ENCODE data around the gene LTA4H. TPM values are rescaled to one million over a fixed set of nuclear protein-coding genes. Genes with fewer than 3 reads are reported as not detected.
"Not testable (repeated sequence)": the region's sequence is repeated elsewhere in the genome, so short reads cannot be mapped to it uniquely, and the experiment has no call there.

The LTA4H gene
- 17.7 TPM for total RNA-seq

DNA sequence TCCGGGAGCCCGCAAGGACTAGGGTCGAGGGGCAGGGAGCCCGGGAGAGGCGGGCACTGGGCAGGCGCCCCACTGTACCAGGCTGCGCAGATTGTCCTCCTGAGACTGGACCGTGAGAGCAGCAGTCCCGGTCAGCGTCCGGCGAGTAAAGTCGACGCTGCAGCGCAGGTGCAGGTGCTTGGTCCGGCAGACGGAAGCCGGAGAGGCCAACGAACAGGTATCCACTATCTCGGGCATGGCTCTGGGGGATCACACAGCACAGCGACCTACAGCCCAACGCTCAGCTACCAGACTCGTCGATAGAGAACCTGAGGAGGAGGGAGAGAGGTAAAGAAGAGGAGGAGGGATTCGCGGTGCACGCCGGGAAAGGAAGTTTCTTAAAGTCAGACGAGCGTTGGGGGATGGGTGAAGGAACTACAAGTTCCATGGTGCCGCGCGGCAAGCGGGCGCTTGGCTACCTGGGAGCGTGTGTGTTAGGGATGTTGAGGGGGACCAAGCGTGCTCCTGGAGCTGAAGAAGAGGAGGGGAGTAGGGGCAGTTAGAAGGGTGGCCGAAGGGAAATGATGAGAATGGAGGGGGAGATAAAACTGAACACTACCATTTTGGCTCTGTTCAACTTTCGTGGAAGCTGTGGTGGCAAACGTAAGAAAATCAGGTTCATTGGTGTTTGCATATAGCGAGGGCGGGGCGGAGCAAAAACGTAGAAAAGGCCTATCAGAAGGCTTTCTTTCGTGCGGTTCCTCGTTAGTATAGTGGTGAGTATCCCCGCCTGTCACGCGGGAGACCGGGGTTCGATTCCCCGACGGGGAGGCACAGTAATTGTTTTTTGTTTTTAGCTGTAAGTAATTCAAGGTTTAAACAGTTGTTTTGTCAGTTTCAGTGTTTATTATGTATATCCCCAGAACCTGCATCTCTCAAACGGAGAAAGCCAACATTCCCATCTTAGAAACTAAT lies at the start of gene LTA4H:
Gene LTA4H, minus strand, starts transcription at position 305 of the 954 bp plus-strand sequence. Its CDS starts 68 bp downstream, at position 237.
- peak; percentile 96 for DNase-seq (ENCODE audit: low spot score)
- ATAC-seq = peak; percentile 96

DNA sequence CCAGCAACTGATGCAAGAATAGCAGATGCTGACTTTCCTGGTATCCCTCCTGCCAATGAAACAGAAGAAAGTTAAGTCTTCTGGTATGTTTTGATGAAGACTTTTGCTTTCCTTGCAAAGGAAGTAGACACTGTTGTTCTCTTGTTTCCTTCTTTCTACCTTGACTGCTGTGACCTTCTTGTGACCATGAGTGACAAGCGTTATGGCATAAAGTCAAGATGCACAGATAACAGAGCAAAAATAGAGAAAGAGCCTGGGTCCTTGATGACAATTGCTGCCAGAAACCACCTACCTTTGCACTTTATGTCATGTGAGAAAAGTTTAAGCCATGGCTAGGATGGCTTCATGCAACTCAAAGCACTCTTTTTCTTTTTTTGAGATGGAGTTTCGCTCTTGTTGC lies 49.2 kb upstream of the LTA4H start:
- DNase-seq (ENCODE audit: low spot score) (no peak), ATAC-seq (no peak)

DNA sequence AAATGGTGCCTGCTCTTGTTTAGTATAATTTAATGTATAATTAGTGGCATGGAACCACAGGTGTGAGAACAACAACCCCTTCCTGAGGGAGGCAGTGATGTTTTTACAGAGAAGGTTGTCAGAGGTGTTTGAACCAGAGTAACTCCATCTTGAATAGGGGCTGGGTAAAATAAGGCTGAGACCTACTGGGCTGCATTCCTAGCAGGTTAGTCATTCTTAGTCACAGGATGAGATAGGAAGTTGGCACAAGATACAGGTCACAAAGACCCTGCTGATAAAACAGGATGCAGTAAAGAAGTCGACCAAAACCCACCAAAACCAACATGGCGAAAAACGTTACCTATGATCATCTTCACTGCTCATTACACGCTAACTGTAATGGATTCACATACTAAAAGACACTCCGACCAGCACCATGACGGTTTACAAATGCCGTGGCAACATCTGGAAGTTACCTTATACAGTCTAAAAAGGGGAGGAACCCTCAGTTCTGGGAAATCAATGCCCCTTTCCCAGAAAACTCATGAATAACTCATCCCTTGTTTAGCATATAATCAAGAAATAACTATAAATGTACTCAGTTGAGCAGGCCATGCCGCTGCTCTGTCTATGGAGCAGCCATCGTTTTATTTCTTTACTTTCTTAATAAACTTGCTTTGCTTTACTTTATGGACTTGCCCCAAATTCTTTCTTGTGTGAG lies 47.8 kb upstream of the LTA4H start:
- DNase-seq (ENCODE audit: low spot score) = no peak

DNA sequence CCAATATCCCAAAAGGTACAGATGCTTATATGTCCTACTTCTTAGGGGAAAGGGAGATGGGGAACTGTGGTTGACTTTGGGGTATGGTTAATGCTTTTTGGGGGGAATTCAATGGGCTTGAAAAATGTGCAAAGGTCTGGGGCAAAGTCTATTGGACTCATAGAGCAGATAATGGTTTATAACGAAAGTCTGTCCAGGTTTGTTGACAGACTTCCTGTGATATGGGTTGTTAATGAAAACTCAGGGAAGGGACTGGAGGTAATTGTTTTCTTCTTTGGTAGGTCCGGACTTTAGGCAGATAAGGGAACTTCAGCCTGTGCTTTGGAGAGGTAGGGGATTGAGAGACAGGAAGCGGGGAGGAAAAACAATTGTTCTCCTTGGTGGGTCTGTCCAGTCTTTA lies 46.2 kb upstream of the LTA4H start:
- ATAC-seq (no peak), DNase-seq (ENCODE audit: low spot score) (no peak)

More for the DNA sequence above, 47.8 kb upstream of the LTA4H start:
- ATAC-seq = no peak

DNA sequence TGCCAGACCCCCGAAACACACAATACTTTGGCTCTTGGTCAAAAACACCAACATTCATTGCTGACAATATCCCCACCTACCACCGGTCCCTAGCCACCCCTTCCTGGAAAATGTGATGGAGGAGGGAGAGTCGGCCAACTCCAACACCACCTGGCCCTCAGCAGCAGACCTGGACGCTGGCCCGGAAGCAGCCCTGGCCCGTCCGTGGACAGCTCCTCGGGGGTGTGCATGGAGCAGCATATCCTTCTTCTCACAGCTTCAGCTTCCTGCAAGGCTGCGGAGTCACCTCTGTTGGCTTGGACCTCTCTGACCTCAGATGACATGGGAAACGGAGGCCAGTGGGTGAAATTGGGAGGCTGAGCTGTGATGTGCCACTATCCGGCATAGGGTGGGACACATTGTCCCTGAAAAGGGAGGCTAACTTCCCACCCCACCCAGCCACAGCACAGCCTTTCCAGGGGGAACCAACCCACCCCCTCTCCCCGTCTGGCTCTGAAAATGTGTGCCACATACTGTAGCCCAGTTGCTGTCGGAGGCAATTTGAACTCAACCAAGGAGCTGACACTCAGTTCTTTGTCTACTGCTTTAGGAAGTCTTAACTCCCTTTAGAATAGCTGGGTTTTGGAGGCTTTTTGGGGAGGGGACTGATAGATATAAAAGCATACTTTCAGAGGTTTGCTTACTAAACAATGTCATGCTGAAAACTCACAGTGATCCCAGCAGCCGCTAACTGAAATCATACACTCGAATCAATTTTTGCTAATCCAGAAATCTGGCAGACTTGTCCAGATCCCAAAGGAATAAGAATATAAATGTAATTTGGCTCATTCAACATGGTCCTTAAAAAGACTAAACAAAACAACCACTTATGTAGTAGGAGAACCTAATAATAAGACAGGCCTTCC lies 43.1 kb upstream of the LTA4H start:
- no peak for DNase-seq (ENCODE audit: low spot score)
- ATAC-seq = peak; percentile 57

DNA sequence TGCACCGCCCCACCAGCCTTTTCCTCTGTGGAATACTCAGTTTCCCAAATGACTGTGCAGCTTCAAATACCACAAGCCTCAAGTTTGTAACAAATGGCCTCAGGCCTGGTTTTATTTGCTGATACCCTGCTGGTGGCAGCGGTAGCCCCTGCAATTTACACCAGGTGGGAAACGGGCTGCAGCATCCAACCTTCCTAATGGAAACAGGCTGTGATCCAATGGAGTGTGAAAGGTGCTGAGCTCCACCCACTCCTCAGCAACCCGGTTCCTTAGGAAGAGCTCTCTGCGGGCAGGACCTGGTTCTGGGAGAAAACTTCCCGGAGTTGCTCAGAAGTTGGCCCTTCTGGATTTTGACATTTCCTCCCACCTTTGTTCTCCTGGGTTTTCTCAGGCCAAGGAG lies 41.7 kb upstream of the LTA4H start:
- ATAC-seq = no peak

DNA sequence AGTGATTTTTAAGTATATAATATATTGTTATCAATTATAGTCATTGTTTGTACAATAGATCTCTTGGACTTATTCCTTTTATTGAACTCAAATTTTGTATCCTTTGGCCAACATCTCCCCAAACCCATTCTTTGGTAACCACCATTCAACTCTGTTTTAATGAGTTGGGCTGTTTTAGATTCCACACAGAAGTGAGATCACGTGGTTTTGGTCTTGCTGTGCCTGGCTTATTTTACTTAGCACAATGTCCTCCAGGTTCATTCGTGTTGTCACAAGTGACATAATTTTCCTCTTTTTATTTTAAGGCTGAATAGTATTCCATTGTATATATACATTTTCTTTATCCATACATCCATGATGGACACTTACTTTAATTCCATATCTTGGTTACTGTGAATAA lies 40.2 kb upstream of the LTA4H start:
- DNase-seq (ENCODE audit: low spot score) (no peak), ATAC-seq (no peak)

More for the DNA sequence above, 41.7 kb upstream of the LTA4H start:
- no peak for DNase-seq (ENCODE audit: low spot score)

DNA sequence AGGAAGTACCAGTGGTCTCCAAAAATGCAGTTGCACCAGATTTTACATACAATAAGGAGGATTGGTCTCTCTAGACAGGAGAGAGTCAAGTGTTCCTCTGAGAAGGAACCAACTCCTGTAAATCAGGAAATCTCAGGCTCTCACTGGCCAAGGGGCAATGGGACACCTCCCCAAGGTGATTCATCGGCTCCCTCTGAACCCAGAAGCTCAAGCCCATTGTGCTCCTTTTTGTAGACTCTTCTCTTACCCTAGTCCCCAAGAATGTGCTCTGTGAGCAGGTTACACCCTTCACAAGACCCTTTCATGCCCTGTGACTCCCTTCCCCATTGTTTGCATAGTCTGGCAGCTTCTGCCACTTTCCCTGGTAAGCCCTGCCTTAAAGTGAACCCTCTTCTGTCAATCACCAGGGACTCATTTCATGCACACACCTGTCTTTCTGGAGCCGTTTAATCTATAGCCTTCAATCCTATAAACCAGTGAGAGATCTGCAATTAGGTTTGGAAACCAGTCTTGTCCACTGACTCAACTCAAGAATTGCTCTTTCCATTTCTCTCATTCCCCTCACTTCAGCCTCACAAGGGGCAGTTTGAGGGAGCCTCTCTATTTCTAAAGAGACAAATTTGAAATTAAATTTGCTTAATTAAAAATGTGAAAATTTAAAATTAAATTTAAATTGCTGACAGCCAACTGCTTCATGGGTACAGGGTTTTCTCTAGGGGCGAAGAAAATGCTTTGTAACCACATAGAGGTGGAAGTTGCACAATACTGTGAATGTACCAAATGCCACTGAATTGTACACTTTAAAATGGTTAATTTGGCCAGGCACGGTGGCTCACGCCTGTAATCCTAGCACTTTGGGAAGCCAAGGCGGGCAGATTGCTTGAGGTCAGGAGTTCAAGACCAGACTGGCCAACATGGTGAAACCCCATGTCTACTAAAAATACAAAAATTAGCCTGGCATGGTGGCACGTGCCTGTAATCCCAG lies 38.3 kb upstream of the LTA4H start:
- no peak for DNase-seq (ENCODE audit: low spot score)

DNA sequence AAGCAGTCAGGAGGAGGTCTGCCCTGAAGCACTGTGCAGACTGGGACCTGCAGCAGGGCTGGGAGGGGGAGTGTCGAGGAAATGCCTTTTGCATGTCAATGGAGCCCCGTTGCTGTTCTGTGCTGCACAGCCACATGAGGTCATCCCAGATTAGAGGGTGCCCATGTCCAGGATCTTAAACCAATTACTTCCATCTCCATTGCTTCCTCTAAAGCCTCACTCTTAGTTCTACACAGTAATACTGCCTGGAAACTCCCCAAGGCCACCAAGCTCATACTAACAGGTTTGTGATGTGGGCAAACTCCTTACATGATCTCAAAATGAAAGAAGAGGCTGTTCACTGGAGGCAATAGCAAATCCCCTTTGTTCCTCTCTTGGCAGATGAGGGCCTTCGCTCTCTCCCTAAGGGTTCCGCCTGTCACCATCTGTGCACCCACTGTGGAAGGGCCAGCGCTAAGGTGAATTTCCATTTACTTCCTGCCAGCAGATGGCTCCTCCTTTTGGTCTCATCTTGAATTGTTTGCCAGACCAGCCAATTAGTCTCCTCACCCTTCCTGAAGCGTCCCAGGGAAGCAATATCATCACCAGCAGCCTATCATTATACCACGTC lies 35.4 kb upstream of the LTA4H start:
- ATAC-seq (peak; percentile 56), DNase-seq (ENCODE audit: low spot score) (no peak)

More for the DNA sequence above, 38.3 kb upstream of the LTA4H start:
- no peak for ATAC-seq

DNA sequence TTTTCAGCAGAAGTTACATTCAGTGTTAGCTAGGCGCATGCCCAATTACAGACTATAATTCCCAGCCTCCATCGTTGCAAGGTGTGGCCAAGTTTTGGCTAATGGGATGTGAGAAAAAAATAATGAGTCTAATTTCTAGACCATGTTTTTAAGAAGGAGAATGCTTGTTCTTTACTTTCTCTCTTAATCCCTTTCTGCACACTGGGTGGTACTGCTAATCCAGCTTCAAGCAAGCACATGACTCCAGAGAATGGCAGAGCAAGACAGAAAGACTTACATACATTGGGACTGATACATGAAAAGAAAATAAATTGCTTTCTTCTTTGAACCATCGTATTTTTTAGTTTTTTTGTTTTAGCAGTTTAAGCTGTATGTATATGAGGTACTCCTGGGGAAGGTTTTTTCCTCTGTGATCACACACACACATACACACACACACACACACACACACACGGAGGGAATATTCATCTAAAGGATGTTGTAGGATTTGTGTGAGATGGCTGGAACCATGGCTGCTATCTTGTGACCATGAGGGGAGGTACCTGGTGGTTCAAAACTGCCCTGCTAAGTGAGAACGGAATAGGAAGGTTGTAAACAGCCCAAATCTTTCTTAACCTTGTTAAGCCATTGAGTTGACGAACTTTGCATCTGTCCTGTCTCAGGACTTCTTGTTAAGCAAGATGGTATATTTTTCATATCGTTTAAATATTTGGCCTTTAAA lies 34.3 kb upstream of the LTA4H start:
- DNase-seq (ENCODE audit: low spot score) = no peak
- ATAC-seq = no peak

DNA sequence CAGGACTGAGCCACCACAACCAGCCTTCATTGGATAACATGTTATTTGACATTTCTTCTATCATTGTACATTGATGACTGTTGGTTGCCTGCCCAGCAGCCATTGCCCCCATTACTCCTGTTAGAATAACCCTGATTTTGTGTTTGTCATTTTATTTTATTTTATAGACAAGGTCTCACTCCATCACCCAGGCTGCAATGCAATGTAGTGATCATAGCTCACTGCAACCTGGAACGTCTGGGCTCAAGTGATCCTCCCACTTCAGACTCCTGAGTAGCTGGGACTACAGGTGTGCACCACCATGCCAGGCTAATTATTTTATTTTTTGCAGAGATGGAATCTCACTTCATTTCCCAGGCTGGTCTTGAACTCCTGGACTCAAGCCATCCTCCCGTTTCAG lies 33.2 kb upstream of the LTA4H start:
- no peak for ATAC-seq
- DNase-seq (ENCODE audit: low spot score) = no peak

DNA sequence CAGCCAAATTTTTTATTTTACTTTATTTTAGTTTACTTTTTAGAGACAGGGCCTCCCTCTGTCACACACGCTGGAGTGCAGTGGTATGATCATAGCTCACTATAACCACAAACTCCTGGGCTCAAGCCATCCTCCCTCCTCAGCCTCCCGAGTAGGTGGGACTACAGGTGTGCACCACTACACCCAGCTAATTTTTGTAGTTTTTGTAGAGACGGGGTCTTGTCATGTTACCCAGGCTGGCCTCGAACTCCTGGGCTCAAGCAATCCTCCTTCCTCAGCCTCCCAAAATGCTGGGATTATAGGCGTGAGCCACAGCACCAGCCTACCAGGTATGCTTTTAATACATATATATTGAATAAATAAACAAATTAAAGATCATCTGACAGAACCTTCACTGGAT lies 32.7 kb upstream of the LTA4H start:
- no peak for ATAC-seq
- DNase-seq (ENCODE audit: low spot score) = no peak

DNA sequence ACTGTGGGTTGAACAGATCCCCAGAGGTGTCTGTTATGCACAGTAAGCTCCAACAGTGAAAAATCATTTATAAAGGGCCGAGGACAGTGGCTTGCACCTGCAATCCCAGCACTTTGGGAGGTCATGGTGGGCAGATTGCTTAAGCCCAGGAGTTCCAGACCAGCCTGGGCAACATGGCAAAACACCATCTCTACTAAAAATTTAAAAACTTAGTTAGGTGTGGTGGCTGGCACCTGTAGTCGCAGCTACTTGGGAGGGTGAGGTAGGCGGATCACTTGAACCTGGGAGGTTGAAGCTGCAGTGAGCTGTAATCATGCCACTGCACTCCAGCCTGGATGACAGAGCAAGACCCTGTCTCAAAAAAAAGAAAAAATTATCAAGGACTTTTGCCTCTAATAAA lies 30.4 kb upstream of the LTA4H start:
- ATAC-seq; DNase-seq (ENCODE audit: low spot score): not testable (repeated sequence)

DNA sequence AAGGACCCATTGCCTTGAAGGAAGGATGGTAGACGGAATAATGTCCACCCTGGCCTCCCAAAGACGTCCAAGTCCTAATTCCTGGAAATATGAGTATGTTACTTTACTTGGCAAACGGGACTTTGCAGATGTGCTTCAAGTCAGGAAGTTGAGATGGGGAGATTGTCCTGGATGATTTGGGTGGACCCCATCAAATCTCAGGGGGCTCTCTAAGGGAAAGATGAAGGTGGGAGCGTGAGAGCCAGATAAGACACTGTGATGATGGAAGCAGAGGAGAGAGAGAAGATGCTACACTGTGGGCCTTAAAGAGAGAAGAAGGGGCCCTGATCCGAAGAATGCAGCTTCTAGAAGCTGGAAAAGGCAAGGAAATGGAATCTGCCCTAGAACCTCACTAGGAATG lies 29.6 kb upstream of the LTA4H start:
- DNase-seq (ENCODE audit: low spot score) (no peak), ATAC-seq (no peak)

DNA sequence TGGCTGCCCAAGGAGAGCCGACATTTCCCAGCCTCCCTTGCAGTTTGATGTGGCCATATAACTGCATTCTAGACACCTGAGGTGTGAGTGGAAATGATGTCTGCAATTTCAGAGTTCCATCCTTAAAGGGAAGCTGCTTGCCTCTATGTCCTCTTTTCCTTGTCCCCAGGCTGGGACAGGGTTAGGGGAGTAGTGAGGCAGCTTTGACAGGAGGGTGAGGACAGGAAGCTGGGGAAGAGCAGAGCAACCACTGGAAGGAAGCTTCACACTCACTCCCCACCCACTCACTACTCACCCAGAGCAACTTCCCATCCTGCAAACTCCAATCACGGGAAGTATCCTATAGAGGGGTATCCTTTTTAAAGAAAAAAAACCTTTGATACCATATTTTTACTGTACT lies 28.9 kb upstream of the LTA4H start:
- DNase-seq (ENCODE audit: low spot score) (no peak), ATAC-seq (peak; percentile 23)

DNA sequence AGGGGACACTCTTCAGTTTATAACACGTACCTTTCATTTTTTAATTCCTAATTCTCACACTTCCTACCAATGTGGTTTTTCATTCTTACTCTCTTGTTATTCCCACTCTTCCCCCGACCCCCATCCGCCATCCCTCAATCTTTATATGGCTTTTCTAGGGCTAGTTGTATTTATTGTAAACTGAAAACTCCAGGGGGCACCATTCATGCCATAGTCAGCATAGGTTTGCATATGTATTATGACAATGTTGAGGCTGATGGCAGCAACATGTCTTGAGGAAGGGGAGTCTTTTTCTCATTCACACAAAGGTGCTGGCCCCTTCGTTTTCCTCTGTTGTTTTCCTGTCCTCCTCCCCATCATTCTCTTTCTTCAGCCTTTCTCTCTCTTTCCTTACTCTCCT lies 27.7 kb upstream of the LTA4H start:
- ATAC-seq (no peak), DNase-seq (ENCODE audit: low spot score) (no peak)

DNA sequence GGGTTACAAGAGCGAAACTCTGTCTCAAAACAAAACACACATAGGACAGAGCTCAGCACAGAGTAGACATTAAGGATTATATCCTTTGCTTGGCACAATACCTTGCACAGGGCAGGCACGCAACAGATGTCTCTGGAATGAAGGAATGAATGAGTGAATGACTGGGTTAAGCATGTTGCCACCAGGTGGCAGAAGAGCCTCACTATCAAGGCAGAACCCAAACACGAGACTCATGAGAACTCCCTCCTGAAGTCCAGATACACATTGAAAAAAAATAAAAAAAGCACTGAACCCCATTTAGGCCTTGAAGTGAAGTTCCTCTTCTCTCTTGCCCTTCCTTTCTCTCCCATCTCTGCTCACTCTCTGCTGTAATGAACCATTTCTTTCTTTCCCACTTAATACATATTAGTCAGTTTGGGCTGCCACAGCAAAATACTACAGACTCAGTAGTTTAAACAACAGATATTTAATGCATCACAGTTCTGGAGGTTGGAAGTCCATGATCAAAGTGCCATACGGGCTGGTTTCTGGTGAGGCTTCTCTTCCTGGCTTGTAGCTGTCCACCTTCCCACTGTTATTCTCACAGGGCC lies 26.6 kb upstream of the LTA4H start:
- ATAC-seq (peak; percentile 86), DNase-seq (ENCODE audit: low spot score) (peak; percentile 59)

DNA sequence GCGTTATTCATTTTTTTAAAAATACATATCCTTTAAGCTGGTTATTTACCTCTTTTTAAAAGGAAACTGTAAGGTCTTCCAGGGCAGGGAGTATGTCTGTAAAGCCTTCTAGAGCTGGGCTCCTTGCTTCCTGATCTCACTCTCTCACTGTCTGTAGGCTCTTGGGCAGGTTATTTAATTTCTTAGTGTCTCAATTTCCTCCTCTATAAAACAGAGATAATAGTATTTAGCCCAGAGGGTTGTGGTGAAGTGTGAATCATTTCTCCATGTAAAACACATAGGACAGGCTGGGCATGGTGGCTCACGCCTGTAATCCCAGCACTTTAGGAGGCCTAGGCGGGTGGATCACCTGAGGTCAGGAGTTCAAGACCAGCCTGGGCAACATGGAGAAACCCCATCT lies 25.9 kb upstream of the LTA4H start:
- DNase-seq (ENCODE audit: low spot score) = no peak
- ATAC-seq = no peak

Measured in left lobe of liver (tissue), 2 donors.